ENCODE measurements around the gene RARA. TPM values are rescaled to one million over a fixed set of nuclear protein-coding genes. Genes with fewer than 3 reads are reported as not detected.

The RARA gene
- total and polyA plus RNA-seq, 2 of the 4 experiments (the other 2 are of a cell fraction): 9.0 to 12.7 TPM

DNA sequence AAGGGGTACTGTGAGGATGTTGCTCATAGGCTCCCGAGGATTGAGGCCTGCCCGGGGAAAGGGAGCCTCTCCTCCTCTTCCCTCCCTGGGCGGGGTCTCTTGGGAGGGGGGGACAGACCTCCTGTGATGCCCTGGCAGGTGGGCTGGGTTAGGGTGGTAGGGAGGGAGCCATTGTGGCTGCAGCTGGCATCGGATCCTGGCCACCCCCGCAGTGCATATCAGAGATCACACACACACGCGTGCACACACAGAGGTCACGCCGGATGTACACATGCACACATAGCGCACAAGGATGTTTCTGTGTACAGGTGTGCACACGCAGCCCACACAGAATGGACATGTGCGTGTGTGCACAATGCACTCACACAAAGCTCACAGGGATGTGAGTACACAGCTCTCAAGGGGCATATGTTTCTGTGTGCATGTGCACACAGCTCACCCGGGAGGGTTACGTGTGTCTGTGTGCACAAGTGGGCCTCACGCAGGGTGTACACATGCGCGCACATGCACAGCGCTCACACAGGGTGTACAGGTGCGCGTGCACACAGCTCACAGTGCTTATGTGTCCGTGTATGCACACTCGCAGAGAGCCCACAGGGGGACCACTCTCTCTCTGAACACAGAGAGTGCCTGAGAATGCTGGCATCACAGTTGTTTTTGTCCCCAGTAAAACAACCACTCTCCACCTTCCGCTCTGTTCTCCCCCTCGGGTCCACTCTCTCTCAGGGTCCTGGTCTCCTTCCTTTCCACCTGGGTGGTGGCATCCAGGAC, 53.1 kb downstream of the RARA start:
- in situ Hi-C loops (cut with MboI; ENCODE audit: low sequenced_read_pairs) (loop anchor here (5.0 to 25.0 kb wide), 3 partner anchors 170 to 1300 kb away; partner anchors contain the start of genes KRT27 and KRT28), dilution Hi-C loops (cut with HindIII; ENCODE audit: low sequenced_read_pairs, unreplicated experiment) (no loop called here), intact Hi-C loops (cut with micrococcal nuclease) (loop anchor here (1.0 to 10.0 kb wide), 2 partner anchors 171 to 433 kb away; partner anchors contain the start of gene KRT28)
- H3K27ac ChIP-seq (ENCODE audit: insufficient read depth, low read length): no peak overlapping the region
- H2AK9ac ChIP-seq (replicated peaks; ENCODE audit: low read depth, low read length, poor library complexity): peak overlapping the region; percentile 65
- H3K18ac ChIP-seq (ENCODE audit: low read depth, low read length): no peak overlapping the region
- no peaks in the 10 kb centered on the region for H4K20me1 ChIP-seq (ENCODE audit: insufficient read depth, low read length)
- 0 out of 2 replicates have a peak overlapping the region, but pooled peaks have one; percentile 29 for H3K23ac ChIP-seq (ENCODE audit: low read depth, low read length)
- H3K79me1 ChIP-seq (ENCODE audit: low read depth in 1 of 2, low read length in 2 of 2): peaks cover 0 to 7% of the 10 kb centered on the region in 2 experiments; a peak in 1 of 4 replicates
- peak overlapping the region in 1 of 2 experiments; percentile 64; a peak in 1 of 4 replicates for H4K8ac ChIP-seq (ENCODE audit: low read depth in 2 of 2, low read length in 2 of 2)
- no peaks in the 10 kb centered on the region; the same call in 1 of the 2 replicates for H3K9me1 ChIP-seq (ENCODE audit: insufficient read depth, low read length)
- H3K4me1 ChIP-seq (ENCODE audit: control insufficient read depth, insufficient read depth, low read length): peaks cover 4% of the 10 kb centered on the region; the same call in 1 of the 2 replicates
- H2BK120ac ChIP-seq (ENCODE audit: low read depth, low read length): no peak overlapping the region
- BruUV-seq (replicated peaks): no TSS peak
- no peak overlapping the region for H2BK20ac ChIP-seq (ENCODE audit: low read depth, low read length)
- H3K4ac ChIP-seq (ENCODE audit: low read depth, low read length): peak overlapping the region; percentile 55; the same call in 1 of the 2 replicates
- 0 out of 2 replicates have a peak overlapping the region, but pooled peaks have one; percentile 43 for H2AK5ac ChIP-seq (ENCODE audit: low read depth, low read length)
- no peak for TF ChIP-seq BHLHE40 (IDR thresholded peaks at IDR 0.05; ENCODE audit: low read depth, low read length)
- TF ChIP-seq NFE2L2 (IDR thresholded peaks at IDR 0.05; ENCODE audit: low read depth, low read length): no peak
- no peak for TF ChIP-seq SMC3 (IDR thresholded peaks at IDR 0.05; ENCODE audit: low read depth, low read length)
- TF ChIP-seq, protein P1, sequence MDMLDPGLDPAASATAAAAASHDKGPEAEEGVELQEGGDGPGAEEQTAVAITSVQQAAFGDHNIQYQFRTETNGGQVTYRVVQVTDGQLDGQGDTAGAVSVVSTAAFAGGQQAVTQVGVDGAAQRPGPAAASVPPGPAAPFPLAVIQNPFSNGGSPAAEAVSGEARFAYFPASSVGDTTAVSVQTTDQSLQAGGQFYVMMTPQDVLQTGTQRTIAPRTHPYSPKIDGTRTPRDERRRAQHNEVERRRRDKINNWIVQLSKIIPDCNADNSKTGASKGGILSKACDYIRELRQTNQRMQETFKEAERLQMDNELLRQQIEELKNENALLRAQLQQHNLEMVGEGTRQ (IDR thresholded peaks at IDR 0.05; ENCODE audit: low read depth, low read length): no peak
- TF ChIP-seq CHD1 (IDR thresholded peaks at IDR 0.05; ENCODE audit: low read depth, low read length): no peak
- DNase-seq (no peak), ATAC-seq (ENCODE audit: low read depth) (no peak)
- no peak overlapping the region for H3K56ac ChIP-seq (ENCODE audit: extremely low read depth, insufficient read depth, low read length)
- no peak overlapping the region for H2BK15ac ChIP-seq (ENCODE audit: low read depth, low read length)
- no peaks in the 10 kb centered on the region for H3K9me3 ChIP-seq (ENCODE audit: control insufficient read depth, insufficient read depth, low read length)
- H3K4me2 ChIP-seq (ENCODE audit: low read depth, low read length): peak overlapping the region; percentile 30; the same call in 1 of the 2 replicates
- POLR2A ChIA-PET (ENCODE audit: unreplicated experiment): no interaction called here
- 69% methylated on average over 20 of the region's 24 CpGs; no CpG with 5 or more reads in 1 of the 2 experiments for WGBS, 2 experiments (ENCODE audit: extremely low coverage in 2 of 2, insufficient read length in 1 of 2)
- H3K4me3 ChIP-seq (ENCODE audit: insufficient read depth, low read depth, low read length): peak overlapping the region; percentile 48
- H4K91ac ChIP-seq (ENCODE audit: insufficient read depth, low read depth, low read length): no peak overlapping the region
- CTCF ChIA-PET: interaction anchor here (0.6 to 1.5 kb wide), 7 partner anchors 53 to 198 kb away, joined by 3 to 8 read pairs (median 3); no protein-coding TSS in a partner anchor
- H2BK5ac ChIP-seq (ENCODE audit: low read depth, low read length, poor library complexity, severe bottlenecking): no peak overlapping the region
- peak overlapping the region; percentile 93 for H2AFZ ChIP-seq (replicated peaks; ENCODE audit: low read length, poor library complexity)
- H3K36me3 ChIP-seq (ENCODE audit: control insufficient read depth, insufficient read depth, low read length): no peaks in the 10 kb centered on the region
- H3K27me3 ChIP-seq (ENCODE audit: control insufficient read depth, insufficient read depth, low read length): no peaks in the 10 kb centered on the region
- H3K14ac ChIP-seq (replicated peaks; ENCODE audit: low read depth, low read length): no peak overlapping the region
- H4K5ac ChIP-seq (ENCODE audit: low read depth, low read length): no peak overlapping the region
- no peak overlapping the region for H3K9ac ChIP-seq (ENCODE audit: low read depth, low read length)

Data from IMR-90 (cell line).